Neural progenitor cell (in vitro differentiated cells): Measurements from ENCODE around the gene ZFAND3. TPM values are rescaled to one million over a fixed set of nuclear protein-coding genes. Genes with fewer than 3 reads are reported as not detected.

Experiments
- DNase-seq: peaks from one replicate; pipeline ENCODE4 v3.0.0-alpha.2; 2016; ENCODE audit warnings: low spot score
- H2AFZ ChIP-seq: fragments of 200-600 bp; sonication (generic); replicated peaks from 2 replicates; pipeline ENCODE4 v1.6.1; 2016; ENCODE audit warnings: antibody characterized with exemption
- H3F3A ChIP-seq: fragments of 200-600 bp; sonication (generic); 2 replicates; pipeline ENCODE4 v1.6.1; 2016; ENCODE audit warnings: antibody characterized with exemption, low read depth
- H3K27ac ChIP-seq: fragments of 200-600 bp; sonication (generic); 2 replicates; pipeline ENCODE4 v1.5.1; 2016; ENCODE audit warnings: mild to moderate bottlenecking
- H3K27me3 ChIP-seq: fragments of 200-600 bp; sonication (generic); 2 replicates; pipeline ENCODE4 v1.6.1; 2016; ENCODE audit warnings: mild to moderate bottlenecking, moderate library complexity
- H3K36me3 ChIP-seq: fragments of 200-600 bp; sonication (generic); 2 replicates; pipeline ENCODE4 v1.5.1; 2016
- H3K4me1 ChIP-seq: fragments of 200-600 bp; sonication (generic); 2 replicates; pipeline ENCODE4 v1.6.1; 2016; ENCODE audit warnings: mixed run types
- H3K4me2 ChIP-seq: fragments of 200-600 bp; sonication (generic); 2 replicates; pipeline ENCODE4 v1.6.1; 2016
- H3K4me3 ChIP-seq: fragments of 200-600 bp; sonication (generic); 2 replicates; pipeline ENCODE4 v1.5.1; 2016
- H3K79me2 ChIP-seq: fragments of 200-600 bp; sonication (generic); 2 replicates; pipeline ENCODE4 v1.6.1; 2016; ENCODE audit warnings: low read depth
- H3K9ac ChIP-seq: fragments of 200-600 bp; sonication (generic); 2 replicates; pipeline ENCODE4 v1.6.1; 2016
- H3K9me3 ChIP-seq: fragments of 200-600 bp; sonication (generic); 2 replicates; pipeline ENCODE4 v1.5.1; 2016; ENCODE audit warnings: low read depth
- H4K20me1 ChIP-seq: fragments of 200-600 bp; sonication (generic); 2 replicates; pipeline ENCODE4 v1.6.1; 2016; ENCODE audit warnings: low read depth
- H3K27ac Mint-ChIP-seq: 3 replicates; pipeline ENCODE4 v1.8.0; 2021; ENCODE audit warnings: mixed read lengths
- H3K27me3 Mint-ChIP-seq: 2 replicates; pipeline ENCODE4 v1.8.0; 2022; ENCODE audit warnings: low read depth, mild to moderate bottlenecking, inconsistent platforms, moderate library complexity, mixed read lengths; ENCODE audit not compliant: insufficient read depth
- H3K36me3 Mint-ChIP-seq: 3 replicates; pipeline ENCODE4 v1.8.0; 2021; ENCODE audit warnings: mixed read lengths
- H3K4me1 Mint-ChIP-seq: 3 replicates; pipeline ENCODE4 v1.8.0; 2021; ENCODE audit warnings: mixed read lengths
- H3K4me3 Mint-ChIP-seq: 3 replicates; pipeline ENCODE4 v1.8.0; 2021; ENCODE audit warnings: mild to moderate bottlenecking, moderate library complexity, mixed read lengths
- H3K9me3 Mint-ChIP-seq: 3 replicates; pipeline ENCODE4 v1.8.0; 2020; ENCODE audit warnings: mixed read lengths
- EZH2 ChIP-seq: fragments of 200-600 bp; sonication (generic); IDR thresholded peaks from 2 replicates; pipeline ENCODE4 v1.6.1; 2017; ENCODE audit warnings: antibody characterized with exemption, mild to moderate bottlenecking, moderate library complexity
- EZH2phosphoT487 ChIP-seq: fragments of 200-600 bp; sonication (generic); IDR thresholded peaks from 2 replicates; pipeline ENCODE4 v1.6.1; 2017; ENCODE audit warnings: antibody characterized with exemption
- total RNA-seq: library from RNA; depleted of rRNA; stranded (reverse); fragments of >200 nt; gene quantifications from 2 replicates; pipeline ENCODE4 v1.2.3, GENCODE V29; 2015; ENCODE audit warnings: low replicate concordance
- TF ChIP-seq, protein P1 (sequence below): fragments of 200-600 bp; sonication (generic); IDR thresholded peaks from 2 replicates; pipeline ENCODE4 v1.5.1; 2017; ENCODE audit warnings: antibody characterized with exemption, mild to moderate bottlenecking

Gene ZFAND3
- total RNA-seq, 1 donor from 2014 or later: 24.3 TPM

DNA sequence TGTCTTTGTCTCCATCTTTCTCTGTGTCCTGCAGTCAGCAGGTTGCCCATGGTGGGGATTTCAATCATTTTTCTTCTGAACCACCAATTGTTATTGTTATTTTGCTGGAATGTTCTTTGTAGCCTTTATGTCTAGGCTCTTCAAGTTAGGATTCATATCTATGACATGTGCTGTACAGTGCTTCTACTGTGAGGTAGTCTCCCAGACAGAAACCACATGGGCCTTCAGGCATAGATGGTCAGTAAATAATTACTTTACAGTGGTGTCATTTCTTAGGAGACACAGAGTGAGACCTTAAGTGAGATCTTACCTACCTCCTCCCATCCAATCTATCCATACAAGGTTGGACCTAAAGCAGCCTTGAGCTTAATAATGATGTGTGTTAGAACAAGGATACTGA, 265.5 kb downstream of the ZFAND3 start:
- H4K20me1 ChIP-seq: peaks cover 4% of the 10 kb centered on the region
- Mint-ChIP-seq H3K4me3 (no peak overlapping the region), H3K4me1 (no peaks in the 10 kb centered on the region), H3K27ac (no peak overlapping the region), H3K9me3 (no peaks in the 10 kb centered on the region), H3K36me3 (peaks cover 13% of the 10 kb centered on the region), H3K27me3 (no peaks in the 10 kb centered on the region)
- peaks cover 3% of the 10 kb centered on the region for H3K79me2 ChIP-seq
- H3K4me1 ChIP-seq: no peaks in the 10 kb centered on the region
- no peaks in the 10 kb centered on the region for H3K27me3 ChIP-seq
- no peak overlapping the region for H3K9ac ChIP-seq
- TF ChIP-seq EZH2 (no peak), EZH2phosphoT487 (no peak)
- TF ChIP-seq, protein P1, sequence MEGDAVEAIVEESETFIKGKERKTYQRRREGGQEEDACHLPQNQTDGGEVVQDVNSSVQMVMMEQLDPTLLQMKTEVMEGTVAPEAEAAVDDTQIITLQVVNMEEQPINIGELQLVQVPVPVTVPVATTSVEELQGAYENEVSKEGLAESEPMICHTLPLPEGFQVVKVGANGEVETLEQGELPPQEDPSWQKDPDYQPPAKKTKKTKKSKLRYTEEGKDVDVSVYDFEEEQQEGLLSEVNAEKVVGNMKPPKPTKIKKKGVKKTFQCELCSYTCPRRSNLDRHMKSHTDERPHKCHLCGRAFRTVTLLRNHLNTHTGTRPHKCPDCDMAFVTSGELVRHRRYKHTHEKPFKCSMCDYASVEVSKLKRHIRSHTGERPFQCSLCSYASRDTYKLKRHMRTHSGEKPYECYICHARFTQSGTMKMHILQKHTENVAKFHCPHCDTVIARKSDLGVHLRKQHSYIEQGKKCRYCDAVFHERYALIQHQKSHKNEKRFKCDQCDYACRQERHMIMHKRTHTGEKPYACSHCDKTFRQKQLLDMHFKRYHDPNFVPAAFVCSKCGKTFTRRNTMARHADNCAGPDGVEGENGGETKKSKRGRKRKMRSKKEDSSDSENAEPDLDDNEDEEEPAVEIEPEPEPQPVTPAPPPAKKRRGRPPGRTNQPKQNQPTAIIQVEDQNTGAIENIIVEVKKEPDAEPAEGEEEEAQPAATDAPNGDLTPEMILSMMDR: no peak
- H3K4me2 ChIP-seq: no peak overlapping the region
- no peaks in the 10 kb centered on the region for H3K9me3 ChIP-seq
- H3F3A ChIP-seq: no peaks in the 10 kb centered on the region
- no peaks in the 10 kb centered on the region for H3K36me3 ChIP-seq
- no peak overlapping the region for H3K27ac ChIP-seq
- no peak overlapping the region for H3K4me3 ChIP-seq
- no peak for DNase-seq
- H2AFZ ChIP-seq: no peak overlapping the region

DNA sequence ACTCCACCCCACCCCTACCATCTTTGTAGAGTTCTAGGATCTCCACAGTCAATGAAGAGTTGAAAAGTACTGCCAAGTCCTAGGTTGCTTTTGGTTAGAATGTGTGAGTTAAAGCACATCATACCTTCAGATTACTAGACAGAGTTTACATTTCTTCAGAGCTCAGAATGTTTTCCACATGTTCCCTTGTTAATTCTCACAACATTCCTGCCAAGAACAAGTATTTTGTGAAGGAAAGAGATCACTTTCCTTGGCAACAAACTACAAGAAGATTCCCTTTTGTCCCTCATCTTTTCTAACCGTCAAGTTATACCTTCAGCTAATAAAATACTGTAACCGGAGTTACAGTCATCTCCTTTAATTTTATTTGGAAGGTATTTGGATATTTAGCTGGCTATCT, 266.8 kb downstream of the ZFAND3 start:
- no peak overlapping the region for H3K27ac ChIP-seq
- H3K27me3 ChIP-seq: no peaks in the 10 kb centered on the region
- Mint-ChIP-seq H3K27me3 (no peaks in the 10 kb centered on the region), H3K4me3 (no peak overlapping the region), H3K36me3 (peaks cover 13% of the 10 kb centered on the region), H3K4me1 (peaks cover 7% of the 10 kb centered on the region), H3K9me3 (no peaks in the 10 kb centered on the region), H3K27ac (no peak overlapping the region)
- peaks cover 3% of the 10 kb centered on the region for H3K79me2 ChIP-seq
- H4K20me1 ChIP-seq: peaks cover 16% of the 10 kb centered on the region
- H3K9ac ChIP-seq: no peak overlapping the region
- no peak overlapping the region for H3K4me3 ChIP-seq
- no peak for DNase-seq
- H3K4me2 ChIP-seq: no peak overlapping the region
- H2AFZ ChIP-seq: no peak overlapping the region
- no peaks in the 10 kb centered on the region for H3K9me3 ChIP-seq
- H3K4me1 ChIP-seq: no peaks in the 10 kb centered on the region
- TF ChIP-seq EZH2phosphoT487 (no peak), EZH2 (no peak)
- TF ChIP-seq, protein P1: no peak
- no peaks in the 10 kb centered on the region for H3F3A ChIP-seq
- no peaks in the 10 kb centered on the region for H3K36me3 ChIP-seq

DNA sequence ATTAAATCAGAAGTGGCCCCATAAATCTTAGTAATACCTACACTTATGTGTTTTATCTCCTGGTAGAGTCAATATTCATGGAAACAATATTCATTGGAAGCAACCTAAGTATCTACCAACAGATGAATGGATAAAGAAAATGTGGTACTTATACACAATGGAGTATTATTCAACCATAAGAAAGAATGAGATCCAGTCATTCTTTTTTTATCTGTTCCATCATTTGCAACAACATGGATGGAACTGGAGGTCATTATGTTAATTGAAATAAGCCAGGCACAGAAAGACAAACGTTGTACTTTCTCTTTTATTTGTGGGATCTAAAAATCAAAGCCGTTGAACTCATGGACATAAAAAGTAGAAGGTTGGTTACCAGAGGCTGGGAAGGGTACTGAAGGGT, 268.5 kb downstream of the ZFAND3 start:
- Mint-ChIP-seq H3K36me3 (peaks cover 13% of the 10 kb centered on the region), H3K4me3 (no peak overlapping the region), H3K27me3 (no peaks in the 10 kb centered on the region), H3K27ac (no peak overlapping the region), H3K9me3 (no peaks in the 10 kb centered on the region), H3K4me1 (peaks cover 7% of the 10 kb centered on the region)
- H3F3A ChIP-seq: no peaks in the 10 kb centered on the region
- H3K27ac ChIP-seq: no peak overlapping the region
- peaks cover 5% of the 10 kb centered on the region for H3K4me1 ChIP-seq
- H2AFZ ChIP-seq: no peak overlapping the region
- TF ChIP-seq EZH2phosphoT487: no peak
- TF ChIP-seq, protein P1: no peak
- no peak for TF ChIP-seq EZH2
- peaks cover 3% of the 10 kb centered on the region for H3K79me2 ChIP-seq
- H3K4me2 ChIP-seq: no peak overlapping the region
- peaks cover 32% of the 10 kb centered on the region for H4K20me1 ChIP-seq
- no peak for DNase-seq
- H3K9ac ChIP-seq: no peak overlapping the region
- H3K27me3 ChIP-seq: no peaks in the 10 kb centered on the region
- H3K4me3 ChIP-seq: no peak overlapping the region
- no peaks in the 10 kb centered on the region for H3K9me3 ChIP-seq
- H3K36me3 ChIP-seq: no peaks in the 10 kb centered on the region
